NCI-H1436 treated with DMSO at 0.1 percent for 48 hours (cell line): ENCODE results near the gene PDE9A.
"Not testable (repeated sequence)": the region's sequence is repeated elsewhere in the genome, so short reads cannot be mapped to it uniquely, and the experiment has no call there.

Experiments
- DNase-seq: peaks from one replicate; lab custom pipeline; 2025; lab: John Stamatoyannopoulos, UW

Gene PDE9A

DNA sequence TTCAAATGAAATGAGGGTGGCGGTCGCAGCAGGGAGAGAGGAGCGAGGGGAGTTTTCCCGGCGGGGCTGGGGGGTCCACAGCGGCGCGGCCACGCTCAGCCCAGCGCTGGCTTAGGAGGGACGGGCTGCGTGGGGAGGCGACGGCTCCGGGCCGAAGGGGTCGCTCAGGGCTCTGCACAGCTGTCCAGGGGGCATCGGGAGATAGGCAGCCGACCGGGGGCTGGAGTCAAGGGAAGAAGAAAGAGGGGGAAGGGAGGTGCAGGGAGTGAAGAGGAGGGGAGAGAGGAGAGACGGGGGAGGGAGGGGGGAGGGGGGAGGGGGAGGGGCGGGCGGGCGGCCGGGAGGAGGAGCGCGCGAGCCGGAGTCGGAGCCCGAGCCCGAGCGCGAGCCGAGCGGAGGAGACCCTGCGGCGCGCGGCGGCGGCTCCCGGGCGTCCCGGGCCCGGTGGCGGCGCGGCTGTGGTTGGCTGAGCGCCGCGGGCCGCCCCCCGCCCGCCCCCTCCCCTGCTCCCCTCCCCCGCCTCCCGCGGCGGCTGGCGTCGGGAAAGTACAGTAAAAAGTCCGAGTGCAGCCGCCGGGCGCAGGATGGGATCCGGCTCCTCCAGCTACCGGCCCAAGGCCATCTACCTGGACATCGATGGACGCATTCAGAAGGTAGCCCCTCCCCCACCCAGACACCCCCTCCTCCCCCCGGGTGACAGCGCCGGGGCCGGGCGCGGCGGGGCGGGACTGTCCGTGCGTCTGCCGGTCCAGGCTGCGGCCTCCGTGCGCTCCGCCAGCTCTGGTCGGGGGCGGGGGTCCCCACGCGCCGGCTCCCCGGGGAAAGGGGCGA lies at the start of gene PDE9A:
TSS of gene PDE9A (plus strand) at position 391 of the 831 bp plus-strand sequence. CDS start at position 585, 194 bp downstream.
- no peak for DNase-seq

GRCh38 chr21:42607102-42607501 lies 46.3 kb upstream of the PDE9A start:
- no peak for DNase-seq

- DNase-seq = no peak
Measured at GRCh38 chr21:42607525-42608102, 45.8 kb upstream of the PDE9A start.

DNA sequence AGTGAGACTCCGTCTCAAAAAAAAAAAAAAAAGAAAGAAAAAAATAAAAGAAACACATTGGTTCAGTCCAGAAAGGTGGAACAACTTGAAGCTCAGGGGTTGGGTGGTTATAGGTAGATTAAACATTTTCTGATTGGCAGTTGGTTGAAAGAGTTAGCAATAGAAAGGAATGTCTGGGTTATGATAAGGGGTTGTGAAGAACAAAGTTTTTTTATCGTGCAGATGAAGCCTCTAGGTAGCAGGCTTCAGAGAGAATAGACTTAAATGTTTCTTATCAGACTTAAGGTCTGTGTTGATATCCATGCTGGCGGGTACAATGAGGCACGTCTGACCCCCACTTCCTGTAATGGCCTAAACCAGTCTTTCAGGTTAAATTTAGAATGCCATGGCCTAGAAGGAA lies 45.0 kb upstream of the PDE9A start:
- DNase-seq = no peak

DNA sequence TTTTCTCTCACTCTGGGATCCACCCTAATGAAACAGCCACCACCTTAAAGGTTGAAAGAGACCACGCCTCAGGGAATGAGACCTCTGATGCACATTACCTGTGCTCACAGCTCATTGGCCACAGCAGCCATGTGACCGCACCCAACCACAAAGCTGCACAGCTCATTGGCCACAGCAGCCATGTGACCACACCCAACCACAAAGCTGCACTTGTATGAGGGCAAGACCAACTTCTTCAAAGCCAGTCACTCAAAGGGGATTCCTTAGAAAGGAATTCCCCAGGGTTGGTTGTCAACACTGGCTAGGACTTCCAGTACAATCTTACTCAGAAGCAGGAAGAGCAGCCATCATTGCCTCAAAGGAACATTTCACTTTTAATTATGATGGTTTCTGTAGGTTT lies 43.6 kb upstream of the PDE9A start:
- DNase-seq = no peak

DNA sequence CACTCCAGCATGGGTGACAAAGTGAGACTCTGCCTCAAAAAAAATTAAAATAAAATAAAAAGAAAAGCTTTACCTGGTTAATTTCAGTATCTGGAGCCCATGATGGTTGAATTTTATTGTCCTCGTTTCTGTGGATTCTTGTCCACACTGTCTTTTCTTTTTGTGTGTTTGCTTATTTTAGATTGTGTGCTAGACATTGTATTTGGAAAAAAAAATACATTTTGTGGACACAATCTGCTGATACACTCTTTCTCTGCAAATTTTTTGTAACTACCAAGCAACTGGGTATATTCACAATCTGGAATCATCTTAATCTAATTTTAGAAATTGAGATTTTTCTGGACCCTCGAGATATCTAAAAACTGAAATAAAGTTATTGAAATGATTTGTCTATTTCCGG lies 41.6 kb upstream of the PDE9A start:
- DNase-seq = no peak

DNA sequence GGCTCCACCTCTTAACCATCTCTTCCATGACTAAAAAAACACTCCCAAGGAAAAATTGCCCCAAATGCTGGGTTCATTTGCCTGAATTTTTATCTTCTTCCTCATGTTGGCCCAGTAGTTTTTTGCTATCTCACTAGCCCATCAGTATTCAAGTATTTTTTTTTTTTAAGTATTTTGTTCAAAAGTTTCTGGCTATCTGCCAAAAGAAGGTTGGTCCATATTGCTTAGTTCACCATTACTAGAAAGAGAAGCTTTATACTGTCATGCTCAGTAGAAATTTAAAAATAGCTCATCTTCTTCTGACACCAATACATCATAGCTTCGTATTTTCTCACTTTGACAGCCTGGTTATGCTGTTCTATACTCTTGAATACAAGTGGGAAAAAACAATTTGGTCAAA lies 41.0 kb upstream of the PDE9A start:
- no peak for DNase-seq

DNA sequence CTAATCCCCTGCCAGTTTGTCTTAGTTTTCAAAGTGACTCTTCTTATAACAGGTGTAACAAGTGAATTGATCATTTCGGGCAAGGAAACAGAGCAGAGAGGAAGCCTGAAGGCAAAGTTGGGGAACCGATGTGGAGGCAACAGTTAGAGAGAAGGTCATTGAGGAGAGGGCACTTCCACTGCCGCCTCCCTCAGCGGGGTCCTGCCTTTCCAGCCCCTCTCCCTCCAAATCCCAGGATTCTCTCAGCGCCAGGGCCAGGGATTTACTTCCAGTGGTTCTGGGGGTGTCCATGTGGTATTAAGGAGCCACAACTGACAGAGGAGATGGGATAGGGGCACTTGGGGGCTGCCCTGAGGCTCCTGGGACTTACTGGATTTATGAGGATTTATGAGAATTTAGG lies 39.7 kb upstream of the PDE9A start:
- no peak for DNase-seq

- no peak for DNase-seq
Measured at GRCh38 chr21:42614396-42614795, 39.0 kb upstream of the PDE9A start.

GRCh38 chr21:42614811-42615351 lies 38.5 kb upstream of the PDE9A start:
- DNase-seq = no peak

GRCh38 chr21:42615377-42615776 lies 38.0 kb upstream of the PDE9A start:
- DNase-seq = not testable (repeated sequence)

- DNase-seq = no peak
Measured at GRCh38 chr21:42615924-42616323, 37.5 kb upstream of the PDE9A start.

- DNase-seq = no peak
Measured at GRCh38 chr21:42616446-42616845, 37.0 kb upstream of the PDE9A start.

- DNase-seq = no peak
Measured at GRCh38 chr21:42616941-42617340, 36.5 kb upstream of the PDE9A start.

DNA sequence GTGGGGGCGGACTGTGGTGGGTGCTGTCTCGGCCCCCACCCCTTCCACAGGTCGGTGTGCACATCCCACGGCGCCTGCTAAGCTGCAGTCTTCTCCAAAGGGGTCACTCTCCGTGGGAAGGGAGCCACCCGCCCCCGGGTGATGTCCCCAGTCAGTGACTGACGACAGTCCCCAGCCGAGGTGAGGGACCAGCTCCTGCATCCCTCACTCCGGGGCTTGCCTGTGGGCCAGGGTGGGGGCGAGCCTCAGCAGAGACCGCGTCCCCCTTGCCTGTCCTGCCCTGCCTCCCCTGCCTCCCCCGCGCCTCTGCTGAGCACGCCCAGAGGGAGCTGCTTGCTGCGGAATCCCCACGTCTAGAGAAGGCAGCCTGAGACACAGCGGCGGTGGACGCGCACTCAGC lies 35.9 kb upstream of the PDE9A start:
- DNase-seq = no peak

- no peak for DNase-seq
Measured at GRCh38 chr21:42618707-42619102, 34.7 kb upstream of the PDE9A start.

- DNase-seq = no peak
Measured at GRCh38 chr21:42619166-42619565, 34.3 kb upstream of the PDE9A start.

DNA sequence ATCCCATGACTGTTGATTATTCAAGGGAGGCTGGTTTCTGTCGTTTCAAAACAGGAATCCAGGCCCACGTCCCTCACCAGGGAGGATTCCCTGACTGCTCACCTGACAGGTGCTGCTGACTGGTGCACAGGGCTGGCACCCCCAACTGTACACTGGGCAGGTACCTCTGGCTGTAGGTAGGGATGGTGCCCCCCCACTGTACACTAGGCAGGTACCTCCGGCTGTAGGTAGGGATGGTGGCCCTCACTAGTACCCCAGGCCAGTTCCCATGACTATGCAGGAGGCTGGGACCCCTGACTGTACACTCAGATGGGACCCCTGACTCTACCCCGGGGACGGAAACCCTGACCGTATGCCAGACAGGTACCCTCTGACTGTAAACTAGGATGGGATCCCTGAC lies 33.6 kb upstream of the PDE9A start:
- DNase-seq = no peak

GRCh38 chr21:42621166-42621818 lies 32.1 kb upstream of the PDE9A start:
- DNase-seq = no peak

- DNase-seq = no peak
Measured at GRCh38 chr21:42621819-42622177, 31.6 kb upstream of the PDE9A start.

DNA sequence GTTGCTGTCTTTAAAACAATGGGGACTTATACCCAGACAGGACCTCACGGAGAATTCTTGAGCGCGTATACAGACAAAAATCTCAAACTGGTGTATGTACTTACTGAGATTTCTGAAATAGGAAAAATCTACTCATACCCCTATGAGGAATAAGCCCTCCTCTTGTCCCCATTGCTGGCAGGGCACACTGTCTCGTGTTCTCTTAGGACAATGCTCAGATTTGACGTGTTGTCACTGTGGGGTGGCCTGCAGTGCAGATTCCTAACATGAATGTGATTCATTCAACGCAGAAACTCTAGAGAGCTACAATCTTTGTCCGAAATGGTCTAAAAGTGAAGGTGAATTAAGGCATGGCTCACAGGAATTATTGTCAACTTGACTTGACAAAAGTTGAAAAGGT lies 31.1 kb upstream of the PDE9A start:
- DNase-seq = no peak

GRCh38 chr21:42623694-42624093 lies 29.7 kb upstream of the PDE9A start:
- DNase-seq = no peak
